Panc1 (cell line): ENCODE results near the gene AFG1L. TPM values are rescaled to one million over a fixed set of nuclear protein-coding genes. Genes with fewer than 3 reads are reported as not detected.

ENCODE experiments used
- ATAC-seq: fragments of 200-7000 bp; cut with Tn5 transposase; 2 replicates; pipeline ENCODE4 v1.9.1; 2020; ENCODE audit warnings: mild to moderate bottlenecking, moderate library complexity
- BruUV-seq: library from RNA; stranded (reverse); fragments of 400-500 nt; replicated peaks from 2 replicates; lab custom pipeline; 2021; lab: Mats Ljungman, UMichigan
- CTCF ChIA-PET: fragments of 300-600 bp; sonication (Branson Sonifier 250); formaldehyde crosslinking; loops from one replicate; lab custom pipeline; 2022; ENCODE audit warnings: antibody characterized with exemption; lab: Charles Lee
- POLR2A ChIA-PET: fragments of 300-600 bp; sonication (Branson Sonifier 250); formaldehyde crosslinking; loops from one replicate; lab custom pipeline; 2022; ENCODE audit warnings: antibody characterized with exemption; lab: Charles Lee
- DNase-seq: peaks from one replicate; pipeline ENCODE4 v3.0.0-alpha.2; 2010; ENCODE audit warnings: low read depth, low spot score
- H3K27ac ChIP-seq: 2 replicates; pipeline ENCODE4 v1.5.1; 2011; ENCODE audit warnings: mild to moderate bottlenecking, low read length, inconsistent platforms
- H3K27me3 ChIP-seq: fragments of 200-500 bp; sonication (Bioruptor generic); 2 replicates; pipeline ENCODE4 v1.6.0; 2014; ENCODE audit warnings: low read length, inconsistent platforms; ENCODE audit not compliant: control insufficient read depth, insufficient read depth
- H3K36me3 ChIP-seq: fragments of 200-500 bp; sonication (Bioruptor generic); 2 replicates; pipeline ENCODE4 v1.5.1; 2014; ENCODE audit warnings: inconsistent platforms, mild to moderate bottlenecking, low read length, moderate library complexity; ENCODE audit not compliant: control insufficient read depth, insufficient read depth
- H3K4me1 ChIP-seq: 2 replicates; pipeline ENCODE4 v1.5.1; 2011; ENCODE audit warnings: inconsistent platforms, mild to moderate bottlenecking, low read length, moderate library complexity; ENCODE audit not compliant: control insufficient read depth, insufficient read depth
- H3K4me3 ChIP-seq, 2 experiments: 2 replicates each; pipeline ENCODE4 v1.5.1; 2011 to 2012; ENCODE audit warnings: low read depth in 2 of 2, low read length in 2 of 2, mild to moderate bottlenecking in 2 of 2, inconsistent platforms in 1 of 2, moderate library complexity in 1 of 2
- H3K9me3 ChIP-seq: fragments of 200-500 bp; sonication (Bioruptor generic); 2 replicates; pipeline ENCODE4 v1.5.1; 2014; ENCODE audit warnings: low read depth, mild to moderate bottlenecking, inconsistent platforms, low read length, moderate library complexity; ENCODE audit not compliant: control insufficient read depth, insufficient read depth
- CTCF ChIP-seq: fragments of 450-650 bp; IDR thresholded peaks from 2 replicates; pipeline ENCODE4 v1.5.1; 2017; ENCODE audit warnings: mild to moderate bottlenecking
- POLR2AphosphoS5 ChIP-seq: IDR thresholded peaks from 2 replicates; pipeline ENCODE4 v1.6.1; 2012; ENCODE audit warnings: mild to moderate bottlenecking, low read depth, low read length, moderate library complexity
- REST ChIP-seq, 2 experiments: IDR thresholded peaks; 2 replicates each; pipeline ENCODE4 v1.6.1; 2011 to 2012; ENCODE audit warnings: low read depth in 2 of 2, control low read depth in 1 of 2, low read length in 1 of 2, mild to moderate bottlenecking in 1 of 2, moderate library complexity in 1 of 2; ENCODE audit not compliant: insufficient read depth in 1 of 2
- SIN3A ChIP-seq: IDR thresholded peaks from 2 replicates; pipeline ENCODE4 v1.6.1; 2012; ENCODE audit warnings: low read depth, mild to moderate bottlenecking, low read length, moderate library complexity, borderline replicate concordance; ENCODE audit not compliant: insufficient read depth
- TCF7L2 ChIP-seq: IDR thresholded peaks from 2 replicates; pipeline ENCODE4 v1.6.1; 2011; ENCODE audit warnings: mild to moderate bottlenecking, low read depth, low read length, inconsistent platforms
- in situ Hi-C: cut with HindIII; loops from 2 replicates; pipeline ENCODE4 v1.10.0; 2016; ENCODE audit warnings: low sequenced_read_pairs, low pct_unique_long_range_greater_than_20kb
- intact Hi-C: fragments of 100-400 bp; cut with micrococcal nuclease; formaldehyde crosslinking; loops from one replicate; pipeline ENCODE4 v1.10.0; 2022; ENCODE audit not compliant: unreplicated experiment
- total RNA-seq: library from RNA; stranded (reverse); gene quantifications from one replicate; pipeline ENCODE4 v1.2.1, GENCODE V29; 2021; ENCODE audit not compliant: unreplicated experiment

Gene AFG1L
- total RNA-seq, 1 experiment from 2014 or later = 12.4 TPM

- TF ChIP-seq REST (IDR thresholded peaks at IDR 0.05; ENCODE audit: insufficient read depth in 1 of 2, low read depth in 2 of 2, low read length in 1 of 2) (no peak), SIN3A (no peak), POLR2AphosphoS5 (no peak), TCF7L2 (no peak), CTCF (peak; percentile 4; the same call in 1 of the 2 replicates)
- DNase-seq = no peak
- H3K4me1 ChIP-seq = no peaks in the 10 kb centered on the region
- no TSS peak for BruUV-seq
- no peak overlapping the region for H3K27ac ChIP-seq
- no peak for ATAC-seq
- H3K36me3 ChIP-seq = no peaks in the 10 kb centered on the region
- in situ Hi-C loops (no loop called here), intact Hi-C loops (no loop called here)
- POLR2A ChIA-PET = no interaction called here
- H3K27me3 ChIP-seq = no peaks in the 10 kb centered on the region
- CTCF ChIA-PET = no interaction called here
- H3K9me3 ChIP-seq = no peaks in the 10 kb centered on the region
- no peak overlapping the region for H3K4me3 ChIP-seq
Measured at GRCh38 chr6:108446629-108447150, 151.8 kb downstream of the AFG1L start.

- no TSS peak for BruUV-seq
- no peak for ATAC-seq
- POLR2A ChIA-PET = interaction anchor here (0.6 kb wide), 1 partner anchor 203 kb away, joined by 7 read pairs; no protein-coding TSS in a partner anchor
Measured at GRCh38 chr6:108448481-108448880, 153.6 kb downstream of the AFG1L start.

More at GRCh38 chr6:108448481-108448880, 153.6 kb downstream of the AFG1L start:
- H3K4me3 ChIP-seq = no peak overlapping the region
- no peak for DNase-seq
- no peaks in the 10 kb centered on the region for H3K4me1 ChIP-seq
- intact Hi-C loops = no loop called here
- in situ Hi-C loops = no loop called here
- TF ChIP-seq SIN3A (no peak), POLR2AphosphoS5 (no peak), REST (IDR thresholded peaks at IDR 0.05; ENCODE audit: insufficient read depth in 1 of 2, low read depth in 2 of 2, low read length in 1 of 2) (no peak), CTCF (no peak), TCF7L2 (no peak)
- CTCF ChIA-PET = no interaction called here
- no peaks in the 10 kb centered on the region for H3K27me3 ChIP-seq
- no peaks in the 10 kb centered on the region for H3K36me3 ChIP-seq
- no peak overlapping the region for H3K27ac ChIP-seq
- no peaks in the 10 kb centered on the region for H3K9me3 ChIP-seq
